Daoy (cell line): ENCODE measurements around the gene SCGB1A1. TPM values are rescaled to one million over a fixed set of nuclear protein-coding genes. Genes with fewer than 3 reads are reported as not detected.

Source experiments
- total RNA-seq: library from RNA; depleted of rRNA; stranded (reverse); fragments of >200 nt; shearing (Covaris generic); gene quantifications from 2 replicates; pipeline ENCODE4 v1.2.3, GENCODE V29; 2014; rRNA removed

Gene SCGB1A1
- total RNA-seq, 1 experiment from 2014 or later: not detected

Other genes with a start within 250 kb of the SCGB1A1 start
- gene SCGB1D1, start 228.8 kb upstream of the SCGB1A1 start, total RNA-seq: not detected in 2 replicates
- not detected in 2 replicates for gene SCGB2A1, start 210.4 kb upstream of the SCGB1A1 start, total RNA-seq
- gene SCGB1D2, start 176.8 kb upstream of the SCGB1A1 start, total RNA-seq: not detected in 2 replicates
- not detected in 2 replicates for gene SCGB2A2, start 148.9 kb upstream of the SCGB1A1 start, total RNA-seq
- gene SCGB1D4, start 120.0 kb upstream of the SCGB1A1 start, total RNA-seq: not detected in 2 replicates
- gene ASRGL1, start 81.6 kb upstream of the SCGB1A1 start, total RNA-seq: 37.0 and 68.0 TPM in 2 replicates
- gene AHNAK, start 127.8 kb downstream of the SCGB1A1 start, total RNA-seq: 92.3 and 107 TPM in 2 replicates
- gene EEF1G, start 154.9 kb downstream of the SCGB1A1 start, total RNA-seq: 1,694 and 1,735 TPM in 2 replicates
- 12.4 and 13.8 TPM in 2 replicates for gene TUT1, start 172.5 kb downstream of the SCGB1A1 start, total RNA-seq
- gene MTA2, start 182.8 kb downstream of the SCGB1A1 start, total RNA-seq: 123 and 124 TPM in 2 replicates
- gene EML3, start 193.7 kb downstream of the SCGB1A1 start, total RNA-seq: 18.0 and 19.3 TPM in 2 replicates
- gene ROM1, start 194.2 kb downstream of the SCGB1A1 start, total RNA-seq: 0.33 and 2.7 TPM in 2 replicates
- gene B3GAT3, start 203.0 kb downstream of the SCGB1A1 start, total RNA-seq: 15.0 and 17.9 TPM in 2 replicates
- gene GANAB, start 227.6 kb downstream of the SCGB1A1 start, total RNA-seq: 128 and 165 TPM in 2 replicates
- gene INTS5, start 234.3 kb downstream of the SCGB1A1 start, total RNA-seq: 15.4 TPM in 2 replicates
- 86.3 and 116 TPM in 2 replicates for gene C11orf98, start 246.2 kb downstream of the SCGB1A1 start, total RNA-seq
- 3.2 and 14.3 TPM in 2 replicates for gene CSKMT, start 246.3 kb downstream of the SCGB1A1 start, total RNA-seq